Endothelial cell (in vitro differentiated cells): ENCODE measurements around the gene CA10. TPM values are rescaled to one million over a fixed set of nuclear protein-coding genes. Genes with fewer than 3 reads are reported as not detected.

Experiments
- DNase-seq: peaks from one replicate; pipeline ENCODE4 v3.0.0; 2021; ENCODE audit warnings: low spot score
- H3K27ac Mint-ChIP-seq: one replicate; pipeline ENCODE4 v1.8.0; 2021; ENCODE audit warnings: mixed read lengths, inconsistent platforms; ENCODE audit not compliant: unreplicated experiment
- H3K27me3 Mint-ChIP-seq: one replicate; pipeline ENCODE4 v1.8.0; 2021; ENCODE audit warnings: mild to moderate bottlenecking, moderate library complexity, mixed read lengths, inconsistent platforms; ENCODE audit not compliant: unreplicated experiment
- H3K36me3 Mint-ChIP-seq: one replicate; pipeline ENCODE4 v1.8.0; 2021; ENCODE audit warnings: mild to moderate bottlenecking, low read depth, mixed read lengths, inconsistent platforms; ENCODE audit not compliant: unreplicated experiment
- H3K4me1 Mint-ChIP-seq: one replicate; pipeline ENCODE4 v1.8.0; 2021; ENCODE audit warnings: mild to moderate bottlenecking, mixed read lengths, inconsistent platforms; ENCODE audit not compliant: unreplicated experiment
- H3K4me3 Mint-ChIP-seq: one replicate; pipeline ENCODE4 v1.8.0; 2021; ENCODE audit warnings: mild to moderate bottlenecking, mixed read lengths, inconsistent platforms; ENCODE audit not compliant: unreplicated experiment
- H3K9me3 Mint-ChIP-seq: one replicate; pipeline ENCODE4 v1.8.0; 2021; ENCODE audit warnings: mixed read lengths, inconsistent platforms; ENCODE audit not compliant: unreplicated experiment
- CTCF ChIP-seq: fragments of 200-600 bp; sonication (generic); IDR thresholded peaks from one replicate; pipeline ENCODE4 v1.5.0; 2021; ENCODE audit warnings: antibody characterized with exemption; ENCODE audit not compliant: unreplicated experiment
- total RNA-seq: library from RNA; stranded (reverse); fragmentation: NEBNext Ultra II Directional; extraction: Animal tissue kit (Norgen Biotek cat#: 25700); gene quantifications from one replicate; pipeline ENCODE4 v1.2.1, GENCODE V29; 2021; ENCODE audit not compliant: unreplicated experiment

Gene CA10
- total RNA-seq, 1 donor from 2014 or later, result not detected

- no peaks in the 10 kb centered on the region for H3K4me1 Mint-ChIP-seq
- no peaks in the 10 kb centered on the region for H3K36me3 Mint-ChIP-seq
- DNase-seq, result no peak
- no peaks in the 10 kb centered on the region for H3K9me3 Mint-ChIP-seq
- TF ChIP-seq CTCF, result no peak
- H3K27ac Mint-ChIP-seq, result no peak overlapping the region
- peaks cover 2% of the 10 kb centered on the region for H3K27me3 Mint-ChIP-seq
- H3K4me3 Mint-ChIP-seq, result no peak overlapping the region
Observed at GRCh38 chr17:51673070-51673469, 485.4 kb downstream of the CA10 start.

- Mint-ChIP-seq H3K27ac (no peak overlapping the region), H3K27me3 (peaks cover 2% of the 10 kb centered on the region), H3K4me3 (no peak overlapping the region), H3K36me3 (no peaks in the 10 kb centered on the region), H3K9me3 (no peaks in the 10 kb centered on the region), H3K4me1 (peaks cover 4% of the 10 kb centered on the region)
- DNase-seq, result no peak
- TF ChIP-seq CTCF, result no peak
Observed at GRCh38 chr17:51672065-51672464, 486.4 kb downstream of the CA10 start.

GRCh38 chr17:51670899-51671298 is 487.6 kb downstream of the CA10 start:
- Mint-ChIP-seq H3K4me3 (no peak overlapping the region), H3K9me3 (no peaks in the 10 kb centered on the region)
- TF ChIP-seq CTCF, result no peak

GRCh38 chr17:51668963-51669246 is 489.6 kb downstream of the CA10 start:
- no peak overlapping the region for H3K27ac Mint-ChIP-seq
- DNase-seq, result no peak
- H3K4me3 Mint-ChIP-seq, result no peak overlapping the region
- peaks cover 4% of the 10 kb centered on the region for H3K27me3 Mint-ChIP-seq
- no peaks in the 10 kb centered on the region for H3K9me3 Mint-ChIP-seq
- no peaks in the 10 kb centered on the region for H3K36me3 Mint-ChIP-seq
- TF ChIP-seq CTCF, result no peak
- peaks cover 4% of the 10 kb centered on the region for H3K4me1 Mint-ChIP-seq

More at GRCh38 chr17:51670899-51671298, 487.6 kb downstream of the CA10 start:
- no peak for DNase-seq
- peaks cover 4% of the 10 kb centered on the region for H3K4me1 Mint-ChIP-seq
- no peak overlapping the region for H3K27ac Mint-ChIP-seq
- no peaks in the 10 kb centered on the region for H3K36me3 Mint-ChIP-seq
- H3K27me3 Mint-ChIP-seq, result peaks cover 4% of the 10 kb centered on the region

GRCh38 chr17:51668155-51668962 is 490.2 kb downstream of the CA10 start:
- peaks cover 4% of the 10 kb centered on the region for H3K27me3 Mint-ChIP-seq
- peak overlapping the region; percentile 45 for H3K27ac Mint-ChIP-seq
- H3K4me1 Mint-ChIP-seq, result peaks cover 4% of the 10 kb centered on the region
- TF ChIP-seq CTCF, result no peak
- DNase-seq, result no peak
- no peak overlapping the region for H3K4me3 Mint-ChIP-seq
- H3K36me3 Mint-ChIP-seq, result no peaks in the 10 kb centered on the region
- no peaks in the 10 kb centered on the region for H3K9me3 Mint-ChIP-seq
